AG09319 (cell line): ENCODE measurements around the gene ZBTB20.

Source experiments
- DNase-seq: peaks from one replicate; pipeline ENCODE4 v3.0.0-alpha.2; 2010; ENCODE audit warnings: low read depth; ENCODE audit errors: extremely low read depth
- CTCF ChIP-seq: IDR thresholded peaks from 2 replicates; pipeline ENCODE4 v1.5.1; 2011; ENCODE audit warnings: low read depth, mild to moderate bottlenecking, inconsistent platforms, low read length, moderate library complexity

Gene ZBTB20

GRCh38 chr3:114454551-114455251 lies 692.4 kb downstream of the ZBTB20 start:
- no peak for DNase-seq
- no peak for TF ChIP-seq CTCF

GRCh38 chr3:114453361-114453780 lies 693.7 kb downstream of the ZBTB20 start:
- no peak for DNase-seq

GRCh38 chr3:114452937-114453336 lies 694.2 kb downstream of the ZBTB20 start:
- TF ChIP-seq CTCF = no peak
- DNase-seq = no peak

More at GRCh38 chr3:114453361-114453780, 693.7 kb downstream of the ZBTB20 start:
- TF ChIP-seq CTCF = no peak

- no peak for DNase-seq
- no peak for TF ChIP-seq CTCF
These were observed 694.8 kb downstream of the ZBTB20 start for GRCh38 chr3:114452256-114452655.

GRCh38 chr3:114451561-114452018 lies 695.5 kb downstream of the ZBTB20 start:
- no peak for TF ChIP-seq CTCF
- no peak for DNase-seq

- TF ChIP-seq CTCF = no peak
- DNase-seq = no peak
These were observed 696.0 kb downstream of the ZBTB20 start for GRCh38 chr3:114451051-114451451.

GRCh38 chr3:114450008-114450596 lies 697.0 kb downstream of the ZBTB20 start:
- no peak for TF ChIP-seq CTCF

More at GRCh38 chr3:114450008-114450596, 697.0 kb downstream of the ZBTB20 start:
- DNase-seq = no peak
